Tibial artery (tissue), 4 donors: Measurements from ENCODE around the gene EML6.

Experiments used
- DNase-seq, 2 donors: peaks; one replicate each; pipeline ENCODE4 v3.0.0-alpha.2; 2019
- H3K27ac ChIP-seq, 2 donors: fragments of 200-600 bp; sonication (generic) in 1 of 2; 1 replicate in 1 of 2; 2 replicates in 1 of 2; pipeline ENCODE4 v1.5.1; 2018 to 2019; ENCODE audit warnings: mild to moderate bottlenecking in 1 of 2
- H3K27me3 ChIP-seq, 2 donors: fragments of 200-600 bp; sonication (generic) in 1 of 2; one replicate each; pipeline versions ENCODE4 v1.5.1 to v1.6.0; 2016 to 2019
- H3K36me3 ChIP-seq, 3 donors: fragments of 200-600 bp; sonication (generic) in 2 of 3; one replicate each; pipeline ENCODE4 v1.5.1; 2016 to 2019; ENCODE audit warnings: mild to moderate bottlenecking in 2 of 3
- H3K4me1 ChIP-seq, 4 donors: fragments of 200-600 bp; sonication (generic) in 2 of 4; 1 replicate in 3 of 4; 2 replicates in 1 of 4; pipeline ENCODE4 v1.5.1; 2016 to 2019
- H3K4me3 ChIP-seq, 2 donors: fragments of 200-600 bp; sonication (generic) in 1 of 2; 1 replicate in 1 of 2; 2 replicates in 1 of 2; pipeline ENCODE4 v1.5.1; 2018 to 2019; ENCODE audit warnings: mild to moderate bottlenecking in 2 of 2
- H3K9me3 ChIP-seq, 3 donors: fragments of 200-600 bp; sonication (generic) in 1 of 3; one replicate each; pipeline ENCODE4 v1.5.1; 2016 to 2019
- CTCF ChIP-seq, 2 experiments: fragments of 200-600 bp in 1 of 2; fragments of 450-650 bp in 1 of 2; IDR thresholded peaks; one replicate each; pipeline ENCODE4 v1.5.1; 2017 to 2019; ENCODE audit warnings: antibody characterized with exemption in 2 of 2, mild to moderate bottlenecking in 1 of 2, moderate library complexity in 1 of 2
- intact Hi-C: fragments of 100-400 bp; cut with DNase I; formaldehyde crosslinking; loops from one replicate; pipeline ENCODE4 v1.15.0; 2023; ENCODE audit warnings: low total_unique reads

EML6 gene

GRCh38 chr2:54772531-54772930 is 49.1 kb downstream of the EML6 start:
- Histone ChIP-seq H3K9me3 (peaks cover 0 to 7% (median 0%) of the 10 kb centered on the region in 3 donors), H3K4me1 (no peaks in the 10 kb centered on the region), H3K27me3 (no peaks in the 10 kb centered on the region), H3K4me3 (no peak overlapping the region), H3K27ac (no peak overlapping the region), H3K36me3 (no peaks in the 10 kb centered on the region)
- no peak for DNase-seq
- intact Hi-C loops, result no loop called here
- TF ChIP-seq CTCF (IDR thresholded peaks at IDR 0.05), result no peak

GRCh38 chr2:54773233-54773632 is 49.8 kb downstream of the EML6 start:
- Histone ChIP-seq H3K9me3 (peaks cover 0 to 7% (median 0%) of the 10 kb centered on the region in 3 donors), H3K4me1 (no peaks in the 10 kb centered on the region), H3K36me3 (no peaks in the 10 kb centered on the region), H3K27me3 (no peaks in the 10 kb centered on the region), H3K27ac (no peak overlapping the region), H3K4me3 (no peak overlapping the region)
- intact Hi-C loops, result no loop called here
- no peak for TF ChIP-seq CTCF (IDR thresholded peaks at IDR 0.05)
- DNase-seq, result no peak

- peaks cover 0 to 7% (median 0%) of the 10 kb centered on the region in 3 donors for H3K9me3 ChIP-seq
- intact Hi-C loops, result no loop called here
- H3K27ac ChIP-seq, result no peak overlapping the region
- H3K36me3 ChIP-seq, result no peaks in the 10 kb centered on the region
- no peaks in the 10 kb centered on the region for H3K27me3 ChIP-seq
- TF ChIP-seq CTCF (IDR thresholded peaks at IDR 0.05), result no peak
- no peaks in the 10 kb centered on the region for H3K4me1 ChIP-seq
- DNase-seq, result no peak
- no peak overlapping the region for H3K4me3 ChIP-seq
Observed at GRCh38 chr2:54773838-54774237, 50.4 kb downstream of the EML6 start.

- Histone ChIP-seq H3K4me1 (no peaks in the 10 kb centered on the region), H3K9me3 (peaks cover 0 to 7% (median 0%) of the 10 kb centered on the region in 3 donors), H3K36me3 (no peaks in the 10 kb centered on the region), H3K27ac (no peak overlapping the region), H3K27me3 (no peaks in the 10 kb centered on the region), H3K4me3 (no peak overlapping the region)
- no peak for DNase-seq
- intact Hi-C loops, result no loop called here
- no peak for TF ChIP-seq CTCF (IDR thresholded peaks at IDR 0.05)
Observed at GRCh38 chr2:54775710-54776109, 52.2 kb downstream of the EML6 start.

- intact Hi-C loops, result no loop called here
- TF ChIP-seq CTCF (IDR thresholded peaks at IDR 0.05), result no peak
- Histone ChIP-seq H3K36me3 (no peaks in the 10 kb centered on the region), H3K4me3 (no peak overlapping the region), H3K27me3 (no peaks in the 10 kb centered on the region), H3K4me1 (no peaks in the 10 kb centered on the region), H3K9me3 (peaks cover 0 to 7% (median 0%) of the 10 kb centered on the region in 3 donors), H3K27ac (no peak overlapping the region)
- no peak for DNase-seq
Observed at GRCh38 chr2:54776494-54776893, 53.0 kb downstream of the EML6 start.

GRCh38 chr2:54783349-54783748 is 59.9 kb downstream of the EML6 start:
- H3K4me1 ChIP-seq, result no peaks in the 10 kb centered on the region
- no peak for TF ChIP-seq CTCF (IDR thresholded peaks at IDR 0.05)
- DNase-seq, result no peak
- H3K4me3 ChIP-seq, result no peak overlapping the region
- intact Hi-C loops, result no loop called here
- no peak overlapping the region for H3K27ac ChIP-seq
- no peaks in the 10 kb centered on the region for H3K27me3 ChIP-seq
- H3K36me3 ChIP-seq, result no peaks in the 10 kb centered on the region
- no peaks in the 10 kb centered on the region for H3K9me3 ChIP-seq
